CD1c-positive myeloid dendritic cell (primary cell): Measurements from ENCODE around the gene ELOF1.

Source experiments
- DNase-seq: peaks from one replicate; pipeline ENCODE4 v3.0.0-alpha.2; 2016; ENCODE audit errors: extremely low spot score

The ELOF1 gene

DNA sequence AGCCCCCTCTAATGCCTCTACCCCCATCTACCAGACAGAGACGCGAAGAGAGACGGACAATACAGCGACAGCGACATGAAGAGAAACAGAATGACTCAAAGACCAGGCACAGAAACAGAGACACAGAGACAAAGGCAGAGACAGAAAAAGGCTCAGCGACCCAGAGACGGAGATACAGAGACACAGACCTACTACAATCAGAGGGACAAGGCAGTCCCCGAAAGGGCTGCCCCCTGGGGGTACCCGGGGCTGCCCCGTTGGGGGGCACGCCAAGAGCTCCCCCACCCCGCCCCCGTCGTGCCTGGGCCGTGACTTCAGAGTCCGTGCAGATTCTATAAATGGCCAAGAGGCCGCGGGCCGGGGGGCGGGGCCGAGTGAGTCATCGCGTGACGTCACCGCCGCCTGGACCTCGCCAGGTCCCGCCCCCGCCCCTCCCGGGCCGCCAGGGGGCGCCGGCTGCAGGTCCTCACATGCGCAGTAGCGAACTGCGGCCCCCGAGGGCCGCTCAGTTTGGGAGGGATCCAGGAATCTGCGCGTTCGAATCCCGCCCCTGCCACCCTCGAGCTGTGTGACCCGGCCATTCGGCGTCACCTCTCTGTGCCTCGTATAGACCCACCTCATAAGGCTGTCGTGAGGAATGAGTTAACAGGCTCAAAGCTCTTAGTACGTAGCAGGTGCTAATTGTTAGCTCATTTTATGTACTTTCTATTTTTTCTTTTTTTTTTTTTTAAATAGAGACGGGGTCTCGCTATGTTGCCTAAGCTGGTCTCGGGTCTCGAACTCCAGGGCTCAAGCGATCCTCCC is 23.0 kb downstream of the ELOF1 start:
- peak; percentile 94 for DNase-seq

DNA sequence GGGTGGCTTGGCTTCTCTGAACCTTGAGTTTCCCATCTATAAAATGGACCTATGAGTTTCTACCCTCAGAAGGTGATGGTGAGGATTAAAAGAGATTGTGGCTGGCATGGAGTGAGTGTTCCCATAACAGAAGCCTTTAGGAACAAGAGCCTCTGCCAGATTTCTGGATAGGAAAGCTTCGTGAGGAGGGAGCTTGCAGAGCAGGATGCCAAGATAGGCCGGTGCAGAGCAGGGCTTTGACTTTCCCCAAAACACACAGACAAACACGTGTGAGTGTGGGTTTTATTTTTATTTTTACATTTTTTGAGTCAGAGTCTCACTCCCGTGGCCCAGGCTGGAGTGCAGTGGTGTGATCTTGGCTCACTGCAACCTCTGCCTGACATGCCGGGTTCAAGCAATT is 24.1 kb downstream of the ELOF1 start:
- DNase-seq, result peak; percentile 23

DNA sequence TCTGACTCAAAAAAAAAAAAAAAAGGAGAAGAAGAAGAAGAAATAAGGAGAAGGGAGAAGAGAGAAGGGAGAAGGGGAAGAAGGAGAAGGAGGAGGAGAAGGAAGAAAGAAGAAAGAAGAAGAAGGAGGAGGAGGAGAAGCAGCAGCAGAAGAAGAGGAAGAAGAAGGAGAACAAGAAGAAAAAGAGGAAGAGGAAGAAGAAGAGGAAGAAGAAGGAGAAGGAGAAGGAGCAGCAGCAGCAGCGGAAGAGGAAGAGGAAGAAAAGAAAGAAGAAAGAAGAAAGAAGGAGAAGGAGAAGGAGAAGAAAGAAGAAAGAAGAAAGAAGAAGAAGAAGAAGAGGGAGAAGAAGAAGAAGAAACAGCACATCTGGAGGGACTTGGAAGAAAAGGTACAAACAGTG is 24.5 kb downstream of the ELOF1 start:
- peak; percentile 34 for DNase-seq

DNA sequence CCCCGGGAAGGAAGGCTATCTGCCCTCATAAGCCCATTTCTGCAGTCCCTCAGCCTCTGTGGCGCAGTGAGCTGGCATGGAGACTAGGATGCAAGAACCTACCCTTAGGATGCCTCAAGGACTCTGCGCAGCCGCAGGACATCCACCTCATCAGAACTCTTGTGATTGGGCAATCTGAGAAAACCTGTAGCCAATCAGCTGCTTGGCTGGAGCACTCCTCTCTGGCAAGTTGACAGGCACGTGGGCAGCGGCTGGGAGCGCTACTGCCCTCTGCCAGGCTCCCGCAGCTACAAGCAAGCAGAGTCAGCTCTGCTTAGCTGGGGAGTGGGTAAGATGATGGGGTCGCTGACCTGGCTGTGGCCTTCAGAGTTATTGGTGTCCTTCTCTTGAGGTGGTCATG is 28.6 kb downstream of the ELOF1 start:
- DNase-seq, result peak; percentile 81

DNA sequence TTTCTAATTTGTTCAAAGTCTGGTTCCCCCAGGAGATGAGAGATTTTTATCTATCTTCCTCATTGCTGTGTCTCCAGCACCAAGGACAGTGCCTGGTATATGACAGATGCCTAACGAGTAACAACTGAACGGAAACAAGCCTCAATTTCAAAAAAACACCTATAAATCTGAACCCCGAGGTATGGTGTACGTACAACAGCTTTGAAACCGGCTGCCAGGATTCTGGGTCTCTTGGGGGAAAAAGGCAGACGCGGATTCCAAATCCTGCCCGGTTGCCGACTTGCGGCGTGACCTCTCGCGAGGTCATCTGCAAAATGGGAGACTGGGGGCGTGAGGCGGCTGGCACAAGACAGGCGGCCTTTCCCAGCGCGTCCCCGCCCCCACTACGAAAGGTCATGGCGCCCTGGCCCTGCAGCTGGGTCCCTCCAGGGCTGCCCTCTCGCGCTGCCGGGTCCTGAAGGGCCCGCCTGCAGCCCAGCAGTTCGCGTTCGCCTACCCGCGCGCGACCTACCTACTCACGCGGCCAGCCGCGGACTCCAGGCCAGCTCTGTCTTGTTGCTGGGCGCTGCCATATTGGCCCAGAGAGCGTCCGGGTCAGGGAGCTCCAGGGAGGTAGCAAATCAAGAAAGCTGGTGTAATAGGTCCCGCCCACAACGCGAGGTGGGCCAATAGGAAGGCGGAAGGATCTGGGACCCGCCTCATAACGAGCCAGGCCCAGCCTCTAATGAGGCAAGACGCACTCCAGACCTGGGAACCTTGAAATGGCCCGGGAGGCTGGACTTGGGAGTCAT is 30.3 kb downstream of the ELOF1 start, which contains the start of gene ECSIT:
ECSIT (minus strand) TSS at position 584 of the 791 bp plus-strand sequence. CDS start 9,964 bp downstream, outside the sequence.
- peak; percentile 98 for DNase-seq

DNA sequence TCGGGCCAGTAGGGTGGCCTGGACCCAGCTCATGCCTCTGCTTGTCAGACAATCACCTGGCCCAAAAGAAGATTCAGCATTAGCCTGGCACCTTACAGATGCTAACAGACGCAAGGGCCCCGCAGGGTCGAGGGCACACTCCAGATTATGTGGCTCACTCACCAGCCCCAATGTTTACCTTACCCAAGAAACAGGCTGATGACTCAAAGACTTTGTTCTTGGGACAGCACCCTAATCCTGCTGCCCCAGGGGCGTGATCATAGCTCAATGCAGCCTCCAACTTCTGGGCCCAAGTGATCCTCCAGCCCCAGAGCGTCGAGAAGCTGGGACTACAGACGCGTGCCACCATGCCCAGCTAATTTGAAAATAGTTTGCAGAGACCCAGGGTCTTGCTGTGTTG is 39.9 kb downstream of the ELOF1 start:
- no peak for DNase-seq

DNA sequence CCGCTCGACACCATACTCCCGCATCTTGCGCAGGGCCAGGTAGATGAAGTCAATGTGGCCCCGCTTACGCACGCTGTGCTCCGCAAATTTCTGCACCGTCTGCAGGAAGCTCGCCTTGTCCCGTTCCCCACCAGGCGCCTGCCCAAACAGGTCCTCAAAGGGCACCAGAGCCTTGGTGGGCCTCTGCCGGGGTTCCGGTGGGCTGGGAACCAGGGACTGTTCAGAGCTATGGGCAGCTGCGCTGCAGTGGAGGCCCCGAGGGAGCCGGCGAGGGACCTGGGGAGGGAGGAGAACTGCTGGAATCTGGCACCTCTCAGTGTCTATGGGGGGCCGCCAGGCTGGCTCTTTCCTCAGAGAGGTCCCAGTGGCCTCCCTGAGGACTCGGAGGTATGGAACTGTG is 45.1 kb downstream of the ELOF1 start:
- DNase-seq, result no peak

DNA sequence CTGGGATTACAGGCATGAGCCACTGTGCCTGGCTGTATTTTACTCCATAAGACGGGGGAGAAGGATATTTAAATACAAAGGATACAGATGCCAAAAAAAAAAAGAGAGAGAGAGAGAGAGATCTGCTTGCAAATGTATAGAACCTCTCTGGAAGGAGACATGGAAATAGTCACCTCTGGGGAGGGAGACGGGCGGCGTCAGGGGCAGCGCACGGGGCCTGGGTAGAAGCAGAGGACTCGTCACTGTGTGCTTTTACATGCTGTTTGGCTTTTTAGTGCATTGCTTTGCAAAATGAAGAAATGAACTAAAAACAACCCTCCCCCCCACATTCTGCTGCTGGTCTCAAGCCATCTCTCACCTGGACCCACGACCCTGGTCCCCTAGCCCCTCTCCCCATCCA is 48.6 kb downstream of the ELOF1 start:
- no peak for DNase-seq

DNA sequence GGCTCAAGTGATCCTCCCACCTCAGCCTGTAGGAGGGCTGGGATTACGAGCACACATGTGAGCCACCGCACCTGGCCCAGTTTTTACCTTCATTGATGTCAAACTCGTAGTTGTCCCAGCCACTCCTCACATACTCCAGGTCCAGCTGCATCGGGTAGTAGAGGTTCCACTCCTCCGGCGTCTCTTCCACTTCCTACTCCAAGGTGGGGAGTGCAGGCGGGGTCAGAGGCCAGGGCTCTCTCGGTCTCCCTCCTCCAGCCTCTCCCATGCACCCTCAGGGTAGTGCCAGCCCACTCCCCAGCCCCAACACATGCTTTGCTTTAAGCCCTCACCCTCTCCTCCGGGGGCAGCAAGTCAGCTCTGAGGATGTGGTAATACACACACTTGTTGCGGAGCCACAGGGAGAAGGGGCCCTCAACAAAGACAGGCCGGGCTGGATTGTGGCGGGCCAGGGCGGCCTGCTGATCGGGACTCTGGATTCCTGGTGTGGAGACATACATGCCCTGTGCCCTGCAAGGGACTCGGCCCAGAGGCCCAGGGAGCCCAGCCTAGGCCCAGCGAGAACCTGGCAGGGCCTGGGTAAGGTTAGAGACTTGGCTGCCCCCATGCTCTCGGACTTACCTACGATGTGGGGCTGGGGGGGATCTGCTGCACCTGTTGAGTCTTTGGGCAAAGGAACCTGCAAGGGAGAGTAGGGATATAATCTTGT is 51.5 kb downstream of the ELOF1 start:
- no peak for DNase-seq

DNA sequence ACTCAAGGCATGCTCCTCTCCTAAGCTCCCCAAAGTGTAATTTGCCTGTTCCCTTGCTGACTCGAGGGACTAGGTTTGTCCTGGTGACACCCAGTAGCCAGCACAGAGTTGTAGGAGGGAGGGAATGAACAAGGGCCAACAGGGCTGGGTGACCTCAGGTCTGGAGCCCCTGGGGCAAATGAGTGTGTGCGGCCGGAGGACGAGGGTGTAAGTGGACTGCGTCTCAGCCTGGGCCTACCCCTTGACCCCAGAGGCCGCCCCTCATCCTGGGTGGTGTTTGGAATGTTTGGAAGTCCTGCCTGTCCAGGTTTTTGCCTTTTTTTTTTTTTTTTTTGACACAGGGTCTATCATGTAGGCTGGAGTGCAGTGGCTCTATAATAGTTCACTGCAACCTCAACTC is 52.1 kb downstream of the ELOF1 start:
- no peak for DNase-seq

DNA sequence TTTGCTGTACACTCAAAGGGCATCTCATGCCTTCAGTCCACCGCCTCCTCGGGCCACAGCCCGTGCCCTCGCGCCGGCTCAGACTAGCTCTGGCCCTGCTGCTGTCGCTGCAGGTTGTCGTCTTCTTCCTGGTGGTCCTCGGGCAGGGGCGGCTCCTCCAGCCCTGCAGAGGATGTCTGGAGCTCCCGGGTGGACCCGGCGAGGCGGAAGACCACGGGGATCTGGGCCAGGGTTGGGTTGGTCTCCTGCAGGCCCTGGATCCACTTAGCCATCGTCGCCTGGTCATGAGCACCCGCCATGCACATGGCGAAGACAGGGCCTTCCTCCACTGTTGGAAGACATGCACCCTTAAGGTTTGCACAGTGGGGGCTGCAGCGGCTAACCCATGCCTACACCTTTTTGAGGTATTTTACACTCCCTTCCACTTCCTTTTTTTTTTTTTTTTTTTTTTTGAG is 52.9 kb downstream of the ELOF1 start:
- DNase-seq, result no peak

DNA sequence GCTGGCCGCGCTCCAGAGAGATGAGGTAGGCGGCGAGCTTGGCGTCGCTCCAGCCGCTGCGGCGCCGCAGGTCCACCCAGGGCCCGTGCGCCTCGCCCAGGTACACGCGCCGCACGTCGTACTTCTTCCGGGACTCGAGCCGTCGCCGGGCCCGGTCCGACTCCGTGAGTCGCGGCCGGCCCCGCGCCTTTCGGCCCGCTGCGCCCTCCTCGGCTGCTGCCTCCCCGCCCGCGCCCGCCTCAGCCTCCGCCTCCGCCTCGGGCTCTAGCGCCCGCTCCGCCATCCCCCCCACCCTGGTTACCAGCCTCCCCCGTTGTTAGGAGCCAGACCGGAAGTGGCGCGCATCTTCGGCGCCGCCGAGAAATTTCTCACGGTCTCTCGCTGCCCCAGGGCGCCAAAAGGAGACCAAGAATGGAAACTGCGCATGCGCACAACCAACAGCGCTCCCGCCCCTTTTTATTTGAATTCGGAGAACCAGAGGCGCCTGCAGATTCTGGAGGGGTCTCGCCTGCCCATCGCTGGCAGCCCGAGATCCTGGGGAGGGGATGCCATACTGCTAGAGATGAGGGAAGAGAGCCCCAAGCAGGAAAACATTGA is 53.4 kb downstream of the ELOF1 start, which contains the start of gene ZNF653:
ZNF653 (minus strand) TSS at position 336 of the 597 bp plus-strand sequence; CDS start at position 283, 53 bp downstream.
- DNase-seq, result peak; percentile 98

DNA sequence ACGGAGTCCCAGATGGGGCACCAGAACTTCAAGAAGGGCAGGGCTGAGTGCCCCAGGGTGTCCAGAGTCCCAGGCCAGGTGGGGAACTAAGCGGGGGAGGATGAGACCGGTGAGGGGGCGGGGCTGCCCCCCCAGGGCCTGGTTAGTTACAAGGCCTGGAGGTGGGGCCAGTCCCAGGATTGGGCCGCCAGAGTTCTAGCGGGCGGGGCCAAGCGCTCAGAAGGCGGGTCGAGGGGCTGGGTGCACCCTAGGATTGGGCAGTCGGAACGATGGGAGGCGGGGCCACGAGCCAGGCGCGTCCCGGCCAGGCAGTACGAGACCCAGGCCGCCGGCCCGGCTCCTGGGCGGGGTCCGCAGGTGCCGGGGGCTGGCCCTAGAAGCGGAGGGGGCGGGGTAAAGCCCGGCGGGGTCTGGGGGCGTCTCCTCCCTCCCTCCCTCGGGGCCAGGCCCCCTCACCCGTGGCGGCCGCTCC is 54.0 kb downstream of the ELOF1 start:
- DNase-seq, result peak; percentile 92

DNA sequence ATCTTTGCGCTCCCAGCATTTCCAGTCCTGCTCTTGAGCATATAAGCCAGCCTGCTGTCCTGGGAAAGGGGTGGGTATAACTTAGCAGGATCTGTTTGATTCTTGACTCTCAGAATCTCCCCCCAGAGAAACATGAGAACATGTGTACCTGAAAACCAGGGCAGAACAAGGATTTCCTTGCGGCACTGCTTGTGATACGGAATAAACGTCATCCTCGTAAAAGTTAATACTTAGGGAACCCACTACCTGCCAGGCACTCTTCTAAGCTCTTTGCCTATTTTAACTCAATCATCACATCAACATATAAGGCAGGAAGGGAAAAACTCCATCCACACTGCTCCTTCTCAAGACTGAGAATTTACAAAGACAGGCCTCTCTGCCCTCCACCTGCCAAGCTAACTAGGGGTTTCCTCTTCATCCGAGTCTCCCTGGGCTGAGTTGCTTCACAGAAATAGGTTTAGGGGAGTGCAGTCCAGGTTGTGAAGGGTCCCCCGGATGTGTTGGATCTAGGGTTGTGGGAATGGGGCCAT is 54.5 kb downstream of the ELOF1 start:
- no peak for DNase-seq
